ENCODE measurements around the gene GPHN.

DNA sequence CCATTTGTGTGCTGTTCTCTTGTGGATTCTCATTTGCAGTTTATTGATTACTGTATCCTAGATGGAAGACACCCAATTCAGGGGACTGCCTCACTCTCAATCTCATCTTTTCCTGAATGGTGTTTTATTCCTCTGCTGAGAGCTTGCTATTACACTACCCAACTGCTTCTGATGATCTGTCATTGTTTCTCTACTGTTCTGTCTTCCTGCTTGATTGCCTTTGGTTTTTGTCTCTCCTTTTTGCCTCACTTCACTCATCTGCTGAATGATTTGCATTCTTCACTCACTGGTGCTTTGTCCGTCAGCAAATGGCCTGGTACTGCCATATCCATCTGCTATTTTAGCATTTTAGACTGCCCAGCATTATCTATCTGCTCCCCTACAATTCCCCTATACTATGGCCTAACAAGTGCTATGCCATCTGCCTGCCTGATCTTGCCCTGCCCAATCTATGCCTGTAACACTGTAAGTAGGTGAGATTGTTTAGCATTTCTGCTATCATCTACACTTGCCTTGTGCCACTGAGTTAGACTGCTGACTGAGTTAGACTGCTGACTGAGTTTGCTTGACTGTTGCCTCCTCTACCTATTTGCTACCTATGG lies 335.1 kb downstream of the GPHN start:
- TF ChIP-seq EP300 (IDR thresholded peaks at IDR 0.05; ENCODE audit: borderline replicate concordance in 1 of 2, low read depth in 2 of 2, low read length in 2 of 2) (no peak), GABPA (IDR thresholded peaks at IDR 0.05; ENCODE audit: borderline replicate concordance, insufficient read depth, low read length) (no peak), KDM1A (IDR thresholded peaks at IDR 0.05; ENCODE audit: borderline replicate concordance, low read length) (no peak), NANOG (IDR thresholded peaks at IDR 0.05; ENCODE audit: insufficient read depth, low read depth, low read length, poor library complexity, severe bottlenecking) (no peak), SUZ12 (IDR thresholded peaks at IDR 0.05; ENCODE audit: low read length) (no peak)

Measured in H1 (cell line).